ENCODE measurements around the gene STUM.
"Not testable (repeated sequence)": the region's sequence is repeated elsewhere in the genome, so short reads cannot be mapped to it uniquely, and the experiment has no call there.

The STUM gene

DNA sequence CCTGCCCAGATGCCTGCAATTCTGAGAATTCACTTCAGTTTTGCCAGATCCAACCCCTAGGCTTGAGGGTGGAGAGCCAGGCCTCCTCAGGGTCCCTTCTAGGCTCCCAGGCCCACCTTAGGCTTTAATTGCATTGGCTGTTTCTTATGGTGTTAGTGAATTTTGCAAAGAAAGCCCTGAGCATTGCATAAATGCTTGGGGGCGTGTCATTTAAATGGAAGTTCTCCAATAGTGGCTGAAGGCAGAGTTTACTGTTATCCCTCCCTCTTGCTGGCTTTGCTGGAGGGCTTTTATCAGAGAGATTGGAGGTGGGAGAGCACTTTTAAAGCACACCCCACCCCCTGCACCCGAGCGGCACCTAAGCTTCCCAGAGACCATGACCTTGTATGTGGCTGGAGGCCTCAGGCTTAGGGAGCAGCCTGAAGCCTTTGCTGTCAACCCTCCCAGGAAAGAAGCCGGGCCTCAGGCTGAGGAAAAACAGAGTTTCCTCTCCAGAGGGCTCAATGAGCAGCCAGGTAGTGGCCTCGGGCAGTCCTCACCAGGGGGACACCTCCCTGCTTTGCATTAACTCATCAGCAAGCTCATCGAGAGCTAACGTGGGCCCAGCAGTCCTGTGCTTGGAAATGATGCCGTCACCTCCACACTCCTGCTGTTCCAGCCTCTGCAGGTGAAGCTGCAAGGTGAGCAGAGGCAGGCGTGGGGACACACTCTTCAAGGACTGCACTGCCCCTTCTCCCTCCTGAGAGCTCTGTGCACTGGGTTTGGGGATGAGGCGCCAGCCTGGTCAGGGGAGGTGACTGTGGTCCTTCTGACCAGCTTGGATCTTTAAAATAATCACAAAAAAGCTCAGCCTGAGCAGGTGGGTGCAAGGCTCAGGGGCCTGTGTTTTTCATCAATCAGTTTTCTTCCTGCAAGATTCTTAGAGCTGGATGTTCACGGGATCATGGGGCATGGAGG, 58.0 kb downstream of the STUM start:
- DNase-seq = no peak

DNA sequence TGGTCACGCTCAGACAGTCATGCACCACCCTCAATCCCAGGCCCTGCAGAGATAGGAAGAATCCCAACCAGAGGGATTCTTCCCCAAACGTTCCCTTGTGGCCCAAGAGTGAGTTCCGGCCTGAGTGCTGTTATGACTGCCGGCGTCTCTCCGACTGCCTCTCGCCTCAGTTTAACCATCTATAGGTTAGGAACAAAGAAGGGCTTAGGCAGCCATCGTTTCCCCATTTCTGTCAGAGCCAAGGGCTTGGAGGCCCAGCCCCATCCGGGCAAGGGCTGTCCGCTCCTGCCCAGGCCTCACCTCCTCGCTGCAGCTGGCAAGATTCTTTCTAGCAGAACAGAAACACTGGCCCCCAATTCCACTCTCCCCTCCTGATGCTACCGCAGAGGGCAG, 58.7 kb downstream of the STUM start:
- DNase-seq = no peak

DNA sequence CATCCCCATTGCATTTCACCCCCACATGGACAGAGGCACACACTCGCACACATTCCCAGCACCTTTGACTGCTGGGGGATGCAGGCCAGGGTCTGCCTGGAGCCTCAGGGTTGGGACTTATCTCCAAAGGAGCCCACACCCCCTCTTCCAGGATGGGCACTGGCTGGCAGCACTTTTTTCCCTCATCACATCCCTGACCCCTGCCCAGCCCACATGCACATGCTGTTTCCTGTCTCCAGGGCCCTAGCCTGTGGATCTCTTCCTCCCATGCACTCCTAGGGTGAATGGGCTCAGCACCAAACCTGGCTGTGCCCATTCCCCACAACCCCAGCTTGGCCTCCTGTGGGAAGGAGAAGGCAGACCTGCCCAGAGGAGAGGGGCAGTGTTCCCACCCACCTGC, 59.3 kb downstream of the STUM start:
- no peak for DNase-seq

DNA sequence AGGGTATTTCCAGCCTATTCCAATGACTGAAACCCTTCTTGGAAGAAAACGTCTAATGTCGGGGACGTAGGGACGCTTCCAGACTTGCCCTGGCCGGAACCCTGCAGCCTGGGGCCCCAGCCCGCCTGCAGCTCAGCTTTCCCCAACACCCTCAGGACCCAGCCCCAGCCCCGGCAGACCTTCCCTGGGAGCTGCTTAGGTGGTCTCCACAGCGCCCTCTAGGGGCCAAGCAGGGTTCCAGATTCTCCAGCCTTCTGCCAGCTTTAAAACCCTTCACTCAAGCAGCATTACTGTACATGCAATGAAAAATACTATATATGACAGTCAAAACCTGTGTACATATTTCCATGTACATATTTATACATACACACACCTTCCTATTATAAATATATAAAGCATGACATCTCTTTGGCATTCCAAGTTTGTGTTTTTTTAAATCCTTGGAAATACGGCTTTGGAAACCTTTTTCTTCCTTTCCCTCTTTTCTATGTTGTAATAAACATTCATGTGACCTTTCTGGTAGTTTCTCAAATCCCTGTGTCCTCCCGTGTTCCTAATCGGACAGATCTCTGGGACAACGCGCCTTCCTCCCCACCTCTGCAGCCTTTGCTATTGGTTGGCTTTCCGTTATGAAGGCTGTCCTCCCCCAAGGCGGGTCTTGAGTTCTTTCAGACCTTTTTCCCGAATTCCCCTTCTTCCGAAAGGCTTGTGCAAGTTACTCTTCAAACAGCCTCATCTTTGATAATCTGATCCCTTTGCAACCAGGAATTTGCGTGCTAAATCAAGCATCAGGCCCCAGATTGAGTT, 60.3 kb downstream of the STUM start:
- peak; percentile 63 for DNase-seq

DNA sequence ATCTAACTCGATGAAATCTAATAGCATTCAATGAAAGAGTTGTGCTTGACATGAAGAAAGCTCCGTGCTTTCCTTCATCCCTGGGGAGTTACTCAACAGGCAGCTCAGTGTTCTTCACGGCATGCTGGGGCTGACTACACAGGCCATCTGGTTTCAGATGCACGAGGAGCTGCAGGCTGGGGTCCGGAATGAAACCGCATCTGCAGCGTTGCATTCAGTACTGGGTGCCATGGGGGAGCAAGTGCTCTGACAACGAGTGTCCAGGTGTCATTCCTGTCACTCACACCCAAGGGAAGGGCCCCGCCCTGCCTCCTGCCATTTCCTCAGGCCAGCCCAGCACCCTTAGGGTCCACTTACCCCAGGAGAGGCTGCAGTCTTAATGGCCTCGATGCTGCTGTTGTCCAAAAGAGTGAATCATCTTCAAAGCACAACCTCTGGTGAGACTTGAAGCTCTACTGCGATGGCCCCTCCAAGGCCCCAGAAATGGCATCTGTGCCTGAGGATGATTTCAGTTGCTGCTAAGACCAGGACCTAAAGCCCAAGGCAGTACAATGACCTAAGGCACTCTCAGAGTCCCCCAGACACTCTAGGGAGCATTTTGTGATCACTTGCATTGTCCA, 61.4 kb downstream of the STUM start:
- no peak for DNase-seq

DNA sequence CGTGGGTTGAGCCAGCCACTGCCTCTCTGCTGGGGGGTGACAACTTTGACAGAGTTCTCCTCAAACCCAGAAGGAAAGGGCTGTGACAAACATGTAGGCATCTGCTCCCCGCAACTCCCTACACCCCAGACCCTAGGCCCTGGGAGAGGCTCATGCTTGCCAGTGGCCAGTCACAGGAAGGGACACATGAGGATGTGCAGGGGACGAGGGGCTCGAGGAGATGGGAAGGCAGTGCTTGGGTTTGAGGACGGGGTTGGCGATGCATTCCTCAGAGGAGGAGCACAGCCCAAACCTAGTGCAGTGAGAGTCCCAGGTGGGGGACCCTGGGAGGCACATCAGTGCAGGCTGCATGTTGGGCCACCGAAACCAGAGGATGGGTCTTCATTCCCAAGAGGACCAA, 62.1 kb downstream of the STUM start:
- DNase-seq = no peak

DNA sequence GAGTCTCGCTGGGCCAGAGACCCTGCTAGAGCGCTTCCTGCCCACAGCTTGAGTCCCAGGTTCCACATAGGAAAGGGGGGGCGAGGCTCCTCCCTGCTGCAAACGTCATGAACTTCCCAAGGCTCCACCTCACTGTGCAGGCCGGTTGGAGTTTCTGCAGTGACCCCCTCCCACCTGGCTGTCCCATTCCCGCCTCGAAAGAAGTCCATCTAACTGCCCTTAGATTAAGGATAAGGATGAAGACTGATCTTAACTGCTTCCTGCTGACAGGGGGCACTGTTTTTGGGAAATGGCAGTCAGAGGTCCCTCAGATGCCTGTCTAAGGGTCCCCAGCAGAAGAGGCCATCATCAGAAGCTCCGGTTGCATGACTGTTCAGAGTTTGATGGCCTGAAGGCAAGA, 62.7 kb downstream of the STUM start:
- DNase-seq = no peak

DNA sequence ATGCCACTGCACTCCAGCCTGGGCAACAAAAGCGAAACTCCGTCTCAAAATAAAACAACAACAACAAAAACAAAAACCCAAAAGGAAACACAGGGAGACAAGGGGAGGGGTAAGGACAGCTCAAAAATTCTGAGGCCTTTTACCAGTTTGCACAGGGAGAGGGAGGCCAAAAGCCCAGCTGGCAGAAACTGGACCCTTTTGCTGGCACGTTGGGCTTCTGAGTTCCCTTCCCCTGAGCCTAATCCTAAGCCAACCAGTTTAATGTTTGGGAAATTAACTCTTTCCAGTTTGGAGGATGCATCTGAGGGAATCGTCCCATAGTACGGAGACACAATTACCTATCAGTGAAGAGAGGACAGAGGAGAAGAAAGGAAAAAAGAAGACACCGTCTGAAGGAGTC, 63.4 kb downstream of the STUM start:
- not testable (repeated sequence) for DNase-seq

DNA sequence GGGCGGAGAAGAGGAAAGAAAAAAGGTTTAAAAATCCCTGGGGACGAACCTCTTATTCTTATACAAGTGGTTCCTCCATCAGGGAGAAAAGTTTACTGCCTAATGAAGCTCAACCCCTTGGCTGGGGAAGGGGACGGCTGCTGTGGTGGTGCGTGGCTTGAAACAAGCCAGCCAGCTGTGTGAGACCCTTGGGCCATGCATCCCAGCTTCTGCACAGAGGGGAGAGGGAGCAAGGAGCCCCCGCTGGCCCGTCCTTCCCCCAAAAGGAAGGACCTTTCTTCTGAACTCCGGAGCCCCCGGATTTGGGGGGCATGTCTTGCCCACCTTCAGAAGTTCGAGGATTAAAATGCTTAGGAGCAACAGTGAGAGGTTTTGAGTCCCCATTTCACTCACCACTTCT, 67.3 kb downstream of the STUM start:
- DNase-seq = no peak

DNA sequence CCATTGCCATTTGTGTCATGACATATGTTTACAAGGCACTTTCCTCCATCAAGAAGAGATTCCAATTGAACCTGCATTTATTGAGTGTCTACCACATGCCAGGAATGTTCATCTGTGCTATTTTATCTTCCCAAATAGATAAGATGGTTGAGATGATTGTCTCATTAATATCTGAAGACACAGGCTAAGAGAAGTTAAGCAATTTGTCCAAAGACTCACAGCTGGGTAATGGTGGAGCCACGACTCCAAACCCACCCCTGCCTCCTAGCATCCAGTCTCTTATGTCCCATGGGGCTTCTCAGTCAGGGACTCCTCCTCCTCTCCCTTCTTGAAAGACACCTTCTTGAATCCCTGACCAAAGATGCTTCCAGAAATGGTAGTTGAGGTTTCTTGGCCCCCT, 68.1 kb downstream of the STUM start:
- DNase-seq = no peak

DNA sequence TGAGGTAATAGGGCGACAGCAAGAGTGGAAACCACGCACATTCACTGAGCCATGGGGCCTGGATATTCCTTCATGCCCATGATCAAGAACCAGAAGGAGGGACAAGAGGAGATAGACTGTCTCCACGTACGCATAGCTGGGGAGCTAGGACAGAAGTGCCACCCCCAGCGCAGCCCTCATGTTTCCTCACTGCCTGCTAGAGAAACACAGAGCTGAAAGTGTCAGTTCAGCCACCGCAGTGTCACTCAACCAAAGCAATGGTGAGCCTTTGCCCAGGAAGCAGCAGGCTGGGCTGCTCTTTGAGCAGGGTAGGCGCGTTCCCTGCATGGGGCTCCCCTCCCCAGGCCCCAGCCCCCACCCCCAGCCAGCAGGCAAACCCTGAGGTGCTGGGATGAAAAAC, 68.5 kb downstream of the STUM start:
- DNase-seq = no peak

DNA sequence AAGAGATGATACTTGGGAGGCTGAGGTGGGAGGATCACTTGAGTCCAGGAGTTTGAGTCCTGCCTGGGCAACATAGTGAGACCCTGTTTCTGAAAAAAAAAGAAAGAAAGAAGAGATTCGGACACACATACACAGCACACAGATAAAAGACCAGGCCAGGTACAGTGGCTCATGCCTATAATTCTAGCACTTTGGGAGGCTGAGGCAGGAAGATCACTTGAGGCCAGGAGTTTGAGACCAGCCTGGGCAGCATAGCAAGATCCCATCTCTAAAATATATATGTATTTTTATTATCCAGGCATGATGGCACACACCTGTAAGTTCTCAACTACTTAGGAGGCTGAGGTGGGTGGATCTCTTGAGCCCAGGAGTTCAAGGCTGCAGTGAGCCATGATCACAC, 69.2 kb downstream of the STUM start:
- not testable (repeated sequence) for DNase-seq

DNA sequence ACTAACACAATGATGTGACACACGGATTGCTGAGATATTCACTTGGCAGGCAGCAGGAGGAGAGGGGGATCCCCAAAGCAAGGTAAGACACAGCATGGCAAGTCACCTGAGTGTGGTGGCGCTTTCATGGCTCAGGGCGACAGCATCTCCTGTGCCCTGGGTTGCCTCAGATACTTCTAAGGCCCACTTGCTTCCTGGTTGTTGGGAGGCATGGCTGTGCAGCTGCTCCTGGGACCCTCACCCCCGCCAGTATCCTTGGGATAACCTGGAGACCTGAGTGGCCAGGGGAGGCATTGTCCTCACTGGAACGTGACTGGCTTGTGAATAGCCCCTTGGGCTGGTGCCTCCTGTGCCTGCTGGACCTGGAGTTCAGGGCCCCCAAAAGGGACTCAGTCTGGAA, 69.8 kb downstream of the STUM start:
- no peak for DNase-seq

DNA sequence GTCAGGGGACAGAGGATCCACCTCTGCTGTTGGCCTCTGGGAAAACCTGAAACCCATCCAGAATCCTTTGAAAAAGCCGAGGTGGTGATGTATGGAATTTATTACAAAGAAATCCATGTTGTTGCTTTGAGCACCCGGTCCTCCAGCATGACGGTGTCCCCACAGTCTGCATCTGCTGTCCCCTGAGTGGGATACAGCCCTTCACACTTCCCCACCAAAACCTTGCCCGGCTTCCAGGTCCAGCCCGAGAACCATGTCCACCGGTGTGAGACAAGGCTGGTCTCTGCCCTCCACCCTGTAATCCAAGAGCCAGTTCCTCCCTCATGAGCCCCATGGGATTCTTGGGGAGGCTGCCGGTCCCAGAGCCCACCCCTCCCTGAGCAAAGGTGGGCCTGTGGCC, 70.5 kb downstream of the STUM start:
- no peak for DNase-seq

DNA sequence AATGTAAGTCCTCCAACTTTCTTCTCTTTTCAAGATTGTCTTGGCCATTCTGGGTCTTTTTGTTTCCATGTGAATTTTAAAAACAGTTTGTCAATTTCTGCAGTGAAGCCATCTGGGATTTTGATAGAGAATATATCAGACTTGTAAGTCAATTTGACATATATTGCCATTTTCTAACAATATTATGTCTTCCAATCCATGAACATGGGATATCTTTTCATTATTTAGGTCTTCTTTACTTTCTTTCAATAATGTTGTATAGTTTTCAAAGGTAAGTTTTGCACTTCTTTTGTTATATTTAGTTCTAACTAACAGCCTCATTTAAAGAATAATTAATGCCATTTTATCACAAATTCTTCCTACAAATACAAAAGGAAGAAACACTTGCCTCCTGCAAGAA, 73.4 kb downstream of the STUM start:
- no peak for DNase-seq

DNA sequence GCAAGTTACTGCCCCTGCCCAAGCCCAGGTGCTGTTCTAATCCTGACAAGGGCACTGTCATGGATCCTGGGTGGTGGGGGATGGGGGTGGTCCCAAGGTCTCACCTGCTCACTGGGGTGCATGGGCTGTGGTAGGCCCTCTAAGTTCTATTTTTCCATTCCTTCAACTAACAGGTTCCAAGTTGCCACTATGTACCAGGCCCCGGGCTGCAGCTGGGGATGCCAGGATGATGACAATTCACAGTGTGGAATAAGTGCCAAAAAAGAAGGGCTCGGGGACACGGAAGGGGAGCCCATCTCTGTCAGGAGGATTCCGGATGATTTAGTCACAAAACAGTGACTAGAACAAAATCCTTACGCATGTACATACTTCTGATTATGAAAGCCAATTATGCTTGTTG, 76.0 kb downstream of the STUM start:
- DNase-seq = no peak

DNA sequence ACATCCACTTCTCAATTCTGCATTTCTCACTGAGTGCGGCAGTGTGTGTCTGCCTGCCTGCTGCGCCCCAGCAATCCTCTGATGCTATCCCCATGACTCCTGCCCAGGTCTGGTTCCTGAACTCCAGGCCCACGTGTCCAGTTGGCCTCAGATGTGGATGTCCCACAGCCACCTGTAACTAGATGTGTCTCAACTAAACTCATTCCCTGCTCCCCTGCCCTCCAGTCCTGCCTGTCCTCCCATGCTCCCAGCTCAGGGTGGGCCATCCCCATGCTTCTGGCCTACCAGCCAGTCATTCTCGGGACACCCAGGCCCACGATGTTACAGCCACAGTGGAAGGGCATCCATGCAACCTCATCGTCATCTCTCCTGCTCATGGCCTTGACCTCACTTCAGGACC, 76.8 kb downstream of the STUM start:
- DNase-seq = no peak

DNA sequence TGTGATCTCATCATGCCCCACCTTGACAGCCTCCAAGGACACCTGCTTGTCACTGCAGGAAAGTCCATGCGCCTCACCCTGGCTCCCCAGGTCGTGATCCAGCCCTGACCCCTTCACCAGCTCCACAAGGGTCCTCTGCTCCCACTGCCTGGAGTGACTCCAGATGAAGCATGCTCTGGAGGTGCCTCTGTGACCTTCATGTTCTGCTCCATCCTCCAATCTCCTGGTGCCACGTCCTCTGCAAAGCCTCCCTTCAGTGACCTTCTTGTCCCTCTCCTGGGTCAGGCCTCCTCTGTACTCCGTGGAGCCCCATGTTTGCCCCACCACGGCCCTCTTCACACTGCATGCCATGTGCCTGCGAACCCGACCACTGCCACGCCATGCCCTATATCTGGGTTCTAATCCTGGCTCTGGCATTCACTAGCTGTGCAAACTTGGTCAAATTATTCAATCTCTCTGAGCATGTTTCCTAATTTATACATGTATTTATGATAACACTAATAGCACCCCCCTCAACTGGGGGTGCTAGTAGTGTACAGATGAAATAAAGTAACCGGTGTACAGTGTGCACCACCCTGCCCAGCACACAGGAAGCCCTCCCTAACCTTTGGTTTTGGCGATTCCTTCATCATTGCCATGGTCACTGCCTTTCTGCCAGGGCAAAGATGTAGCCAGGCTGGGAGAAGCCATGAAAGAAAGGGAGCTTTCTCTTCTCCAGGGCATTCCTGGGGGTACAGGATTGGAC, 77.4 kb downstream of the STUM start:
- DNase-seq = no peak

DNA sequence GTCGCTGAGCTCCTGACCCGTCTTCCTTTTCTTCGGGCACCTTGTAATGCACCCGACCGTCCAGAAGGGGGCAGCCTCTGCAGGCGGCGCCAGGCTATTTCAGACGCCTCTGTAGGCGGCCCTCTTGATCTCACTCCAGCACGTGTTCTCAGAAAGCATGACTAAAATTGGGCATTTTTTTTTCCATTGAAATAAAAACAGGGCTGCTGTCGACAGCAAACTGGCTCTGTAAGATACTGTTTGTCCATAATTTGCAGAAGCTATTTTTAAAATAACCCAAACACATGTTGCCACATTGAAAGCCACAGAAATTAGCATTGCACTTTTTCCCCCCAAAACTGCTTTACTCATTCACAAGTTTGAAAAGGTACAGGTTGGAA, 78.0 kb downstream of the STUM start:
- peak; percentile 76 for DNase-seq

DNA sequence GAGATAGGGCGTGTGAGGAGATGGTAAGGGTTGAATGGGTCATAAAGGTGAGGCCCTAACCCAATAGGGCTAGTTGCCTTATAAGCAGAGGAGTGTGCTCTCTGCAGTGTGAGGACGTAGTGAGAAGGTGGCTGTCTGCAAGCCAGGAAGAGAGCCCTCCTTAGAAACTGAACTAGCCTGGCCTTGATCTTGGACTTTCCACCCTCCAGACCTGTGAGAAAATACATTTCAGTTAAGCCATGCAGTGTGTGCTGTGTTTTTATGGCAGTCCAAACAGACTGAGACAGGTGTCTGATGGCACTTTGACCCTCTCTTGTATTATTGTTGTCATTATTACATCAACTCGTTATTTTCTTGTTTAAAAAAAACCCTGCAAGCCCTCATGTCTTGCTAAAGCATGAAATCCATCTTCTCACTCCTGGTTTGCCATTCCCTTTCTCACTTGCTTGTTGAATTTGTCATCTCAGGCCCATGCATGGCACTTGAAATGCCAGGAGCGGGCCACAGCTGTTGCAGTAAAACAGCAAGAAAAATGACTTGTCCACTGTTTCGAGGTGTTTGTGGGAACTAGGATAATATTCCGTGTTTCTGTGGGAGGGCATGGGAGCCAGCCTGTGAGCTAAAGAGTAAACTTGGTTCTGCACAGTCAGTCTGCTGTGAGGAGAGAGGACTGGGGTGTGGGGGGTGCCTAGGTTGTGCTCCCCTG, 78.6 kb downstream of the STUM start:
- no peak for DNase-seq

DNA sequence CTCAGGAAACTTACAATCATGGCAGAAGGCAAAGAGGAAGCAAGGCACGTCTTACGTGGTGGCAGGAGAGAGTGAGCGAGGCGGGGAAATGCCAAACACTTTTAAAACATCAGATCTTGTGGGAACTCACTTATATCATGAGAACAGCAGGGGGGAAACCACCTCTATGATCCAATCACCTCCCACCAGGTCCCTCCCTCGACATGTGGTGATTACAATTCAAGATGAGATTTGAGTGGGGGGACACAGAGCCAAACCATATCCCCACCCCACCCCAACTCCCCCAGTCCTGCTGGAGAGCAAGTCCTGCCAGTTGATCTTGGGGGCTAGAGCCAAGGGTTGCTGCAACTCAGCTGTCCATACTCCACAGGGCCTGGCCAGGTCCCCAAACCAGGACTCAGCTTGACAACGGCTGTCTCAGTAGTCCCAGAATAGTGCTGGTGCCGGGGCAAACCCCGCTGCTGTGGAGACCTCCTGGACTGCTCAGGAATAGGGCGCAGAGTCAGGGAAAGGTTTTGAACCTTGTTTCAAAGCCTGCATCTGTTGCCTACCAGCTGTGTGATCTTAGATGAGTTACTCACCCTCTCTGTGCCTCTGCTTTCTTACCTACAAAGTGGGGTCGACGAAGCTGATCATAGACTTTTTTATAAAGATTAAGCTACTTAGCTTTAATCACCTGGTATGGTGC, 79.5 kb downstream of the STUM start:
- no peak for DNase-seq

Data from stimulated activated CD4-positive, alpha-beta T cell treated with anti-CD3 and anti-CD28 coated beads, Interleukin-12 subunit alpha, Interleukin-12 subunit beta, amount 100 ng/mL, for 4 hours (primary cell).